GM18526 (cell line): ENCODE results near the gene CLIC5.

Experiments used
- POLR2A ChIP-seq: IDR thresholded peaks from 3 replicates; pipeline ENCODE4 v1.6.1; 2011; ENCODE audit not compliant: insufficient read length; ENCODE audit errors: extremely low read depth

The CLIC5 gene

DNA sequence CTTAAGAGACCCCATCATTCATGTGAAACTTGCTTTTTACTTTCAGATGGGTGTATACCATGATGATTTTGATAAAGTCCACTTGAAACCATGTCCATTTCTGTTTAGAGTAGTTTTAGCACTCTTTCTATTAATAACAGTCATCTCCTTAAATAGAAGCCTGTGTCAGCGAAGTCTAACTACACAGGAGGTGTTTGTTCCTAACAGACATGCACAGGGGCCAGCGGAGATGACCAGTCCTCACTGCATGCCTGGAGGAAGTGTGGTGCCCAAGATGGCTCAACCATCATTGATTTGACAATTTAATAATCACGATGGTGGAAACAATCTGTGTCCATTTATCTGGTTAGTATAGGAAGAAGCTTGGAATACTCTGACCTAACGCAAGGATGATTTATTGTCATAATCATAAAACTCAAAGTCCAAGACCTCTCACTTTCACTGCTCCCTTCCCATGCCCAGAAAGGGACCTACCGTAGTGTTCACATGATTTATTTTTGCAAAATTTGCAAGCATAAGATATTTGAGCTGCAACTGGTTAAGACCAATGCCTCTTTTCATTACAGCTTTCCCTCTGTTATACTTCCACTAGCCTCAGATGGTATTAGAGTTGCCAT is 31.0 kb upstream of the CLIC5 start:
- no peak for TF ChIP-seq POLR2A

DNA sequence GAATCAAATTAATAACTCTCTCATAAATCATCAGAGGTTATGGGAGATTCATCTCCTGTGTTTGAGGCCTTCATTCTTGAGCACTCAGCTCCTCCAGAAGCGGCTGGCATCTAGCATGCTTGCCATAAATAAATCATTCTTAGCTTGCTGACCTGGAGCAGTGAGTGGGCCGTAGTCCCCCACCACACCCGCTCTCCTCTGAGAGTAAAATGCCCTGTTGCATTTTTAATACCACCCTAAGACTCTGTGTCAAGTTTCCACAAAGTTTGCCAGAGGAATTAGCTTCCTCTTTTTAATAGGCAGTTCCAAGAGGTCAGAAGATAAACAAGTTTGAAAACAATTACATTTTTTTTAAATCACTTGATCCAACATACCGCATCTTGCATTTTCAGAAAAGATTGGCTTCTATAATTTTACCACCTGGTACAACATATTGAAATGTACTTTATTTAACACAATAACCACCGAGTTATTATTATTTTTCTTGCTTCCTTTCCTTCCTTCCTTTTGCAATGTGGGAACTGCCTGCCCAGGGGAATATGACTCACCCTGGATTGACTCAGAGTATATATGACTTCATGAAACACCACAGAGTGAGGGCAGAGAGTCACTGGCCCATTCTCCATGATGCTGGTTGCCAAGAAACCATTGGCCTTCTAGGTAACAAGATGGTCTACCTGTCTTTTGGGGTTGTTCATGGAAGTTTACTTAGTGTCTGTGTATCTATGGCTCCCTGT is 29.4 kb upstream of the CLIC5 start:
- no peak for TF ChIP-seq POLR2A

DNA sequence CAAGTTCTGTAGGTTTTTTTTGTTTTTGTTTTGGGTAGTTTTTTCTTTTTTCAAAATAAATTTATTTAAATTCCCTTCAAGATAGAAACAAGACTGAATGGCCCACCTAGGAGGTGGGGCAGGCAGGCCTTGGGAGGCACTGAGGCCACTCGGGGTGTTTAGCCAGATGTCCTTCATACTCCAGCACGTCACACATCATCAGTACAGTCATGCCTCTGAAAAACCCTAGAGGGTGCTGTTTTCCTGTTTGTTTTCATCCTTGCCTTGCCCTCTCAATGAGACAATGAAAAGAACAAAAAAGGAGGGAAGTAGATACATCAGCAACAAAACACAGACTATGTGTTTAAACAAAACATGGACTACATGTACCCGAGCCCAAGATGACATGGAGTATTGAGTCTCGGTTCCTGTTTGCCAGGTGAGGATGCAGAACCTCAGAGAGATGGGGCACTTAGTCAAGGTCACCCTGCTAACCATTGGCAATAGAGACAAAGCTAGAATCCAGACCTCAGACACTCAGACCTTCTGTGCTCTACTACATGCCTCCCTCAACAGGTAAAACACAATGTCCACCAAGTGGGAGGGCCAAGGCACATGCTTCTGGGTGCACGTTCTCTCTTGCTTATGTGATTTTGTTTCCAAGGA is 26.8 kb upstream of the CLIC5 start:
- TF ChIP-seq POLR2A, result no peak

DNA sequence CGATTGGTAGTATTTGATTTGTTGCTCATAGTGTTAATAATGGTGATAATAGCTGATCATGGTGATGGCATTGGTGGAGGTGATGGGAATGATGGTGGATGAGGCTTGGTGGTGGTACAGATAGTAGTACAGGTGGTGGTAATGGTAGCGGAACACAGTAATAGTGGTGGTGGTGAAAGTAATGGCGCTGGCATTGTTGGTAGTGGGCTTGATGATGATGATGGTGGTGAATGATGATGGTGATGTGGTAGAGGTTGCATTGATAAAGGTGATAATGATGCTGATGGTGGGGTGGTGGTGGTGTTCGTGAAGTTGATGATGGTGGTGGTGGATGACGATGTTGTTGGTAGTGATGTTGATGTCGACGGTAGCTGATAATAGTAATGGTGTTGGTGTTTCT is 24.6 kb upstream of the CLIC5 start:
- TF ChIP-seq POLR2A, result no peak

DNA sequence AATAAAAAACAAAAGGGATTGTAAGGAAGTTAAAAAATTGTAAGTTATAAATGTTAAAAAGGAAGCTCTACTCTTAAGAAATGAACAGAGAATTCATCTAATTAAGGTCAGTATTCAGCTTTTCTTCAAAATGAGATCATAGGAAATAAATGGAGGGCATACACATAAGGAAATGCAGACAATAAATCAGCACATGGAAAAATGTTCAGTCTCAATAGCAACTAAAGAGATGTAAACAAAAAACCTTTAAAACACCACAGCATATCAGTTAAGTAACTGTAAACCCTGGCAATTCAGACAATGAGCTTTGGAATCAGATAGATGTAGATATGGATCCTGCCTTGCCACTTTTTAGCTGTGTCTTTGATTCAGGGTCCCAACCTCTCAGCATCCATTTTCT is 24.0 kb upstream of the CLIC5 start:
- no peak for TF ChIP-seq POLR2A

DNA sequence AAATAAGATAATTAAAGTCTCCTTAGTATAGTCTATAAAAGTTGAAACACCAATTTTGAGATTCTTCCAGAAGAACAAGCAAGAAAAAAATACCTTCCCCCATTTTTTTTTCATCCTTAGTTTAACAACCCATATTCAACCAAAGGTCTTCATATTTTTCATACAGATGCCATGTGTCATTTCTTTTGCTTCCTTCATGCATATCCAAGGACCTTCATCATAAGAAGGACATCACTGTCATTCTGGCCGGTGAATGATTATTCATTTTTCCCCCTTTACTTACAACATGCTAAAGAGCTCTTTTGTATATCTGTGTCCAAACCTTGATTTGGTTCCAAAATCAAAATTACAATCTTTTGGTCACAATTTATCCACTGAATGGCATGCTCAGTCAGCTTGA is 21.3 kb upstream of the CLIC5 start:
- no peak for TF ChIP-seq POLR2A

DNA sequence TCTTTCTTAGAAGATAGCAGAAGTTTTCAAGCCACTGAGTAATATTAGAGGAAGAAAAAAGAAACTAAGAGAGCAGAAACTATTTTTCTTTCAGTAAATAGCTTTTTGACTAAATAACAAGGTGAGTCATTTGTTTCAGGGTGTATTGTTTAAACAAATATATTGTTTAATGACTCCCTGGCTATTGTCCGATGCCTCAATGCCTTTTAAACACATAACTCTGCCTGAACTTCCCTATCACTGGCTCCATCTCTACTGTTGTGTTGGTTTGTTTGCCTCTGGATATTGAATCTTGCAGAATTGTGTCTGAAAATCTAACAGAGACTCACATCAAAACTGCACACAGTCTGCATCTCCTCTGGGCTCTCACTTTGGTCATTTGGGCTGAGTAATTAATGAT is 19.6 kb upstream of the CLIC5 start:
- TF ChIP-seq POLR2A, result no peak

DNA sequence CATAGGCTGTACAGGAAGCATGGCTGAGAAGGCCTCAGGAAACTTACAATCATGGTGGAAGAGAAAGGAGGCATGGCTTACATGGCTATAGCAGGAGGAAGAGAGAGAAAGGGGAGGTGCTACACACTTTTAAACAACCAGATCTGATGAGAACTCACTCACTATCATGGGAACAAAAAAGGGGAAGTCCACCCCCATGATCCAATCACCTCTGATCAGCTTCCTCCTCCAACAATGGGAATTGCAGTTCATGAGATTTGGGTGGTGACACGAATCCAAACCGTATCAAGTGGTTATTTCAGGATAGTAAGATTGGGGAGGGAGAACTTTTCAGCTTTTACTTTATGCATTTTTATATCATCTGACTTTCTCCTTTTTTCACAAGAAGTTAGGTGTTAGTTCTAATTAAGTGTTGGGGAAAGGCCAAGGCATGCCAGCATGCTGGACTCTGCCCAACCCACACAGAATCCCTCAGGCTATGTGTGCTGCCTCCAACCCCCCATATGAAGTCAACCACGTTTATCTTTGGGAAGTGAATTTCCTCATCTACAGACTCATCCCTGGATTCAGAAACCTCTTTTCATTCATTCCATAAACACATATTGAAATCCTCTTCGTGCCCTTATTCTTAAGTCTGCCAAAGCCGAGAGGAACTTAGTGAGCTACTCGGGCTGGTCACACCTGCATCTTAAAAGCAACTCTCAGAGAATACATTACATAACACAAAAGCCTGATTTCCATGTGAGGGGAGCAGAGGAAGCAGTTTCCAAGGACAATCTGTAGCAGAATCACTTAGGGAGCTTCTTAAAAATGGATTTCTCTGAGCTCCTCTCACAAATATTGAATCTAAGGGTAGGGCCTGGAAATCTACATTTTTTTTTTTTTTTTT is 16.7 kb upstream of the CLIC5 start:
- no peak for TF ChIP-seq POLR2A

DNA sequence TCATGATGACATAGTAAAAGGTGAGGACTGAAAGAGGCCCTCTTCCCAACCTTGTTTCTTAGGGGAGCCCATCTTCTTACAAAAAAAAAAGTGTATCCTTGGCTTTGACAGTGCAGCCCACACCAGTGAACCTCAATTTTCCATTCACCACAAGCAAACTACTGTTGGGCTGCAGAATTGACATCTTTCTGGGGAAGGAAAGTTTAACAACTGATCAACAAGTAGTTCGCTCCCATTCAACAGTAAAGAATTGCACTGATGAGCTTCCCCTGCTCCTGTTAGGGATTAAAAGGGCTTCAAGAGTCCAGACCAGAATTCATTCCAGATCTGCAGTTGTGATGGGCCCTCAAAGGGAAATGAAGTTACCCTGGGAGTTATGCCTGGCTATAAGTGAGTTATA is 13.9 kb upstream of the CLIC5 start:
- TF ChIP-seq POLR2A, result no peak

DNA sequence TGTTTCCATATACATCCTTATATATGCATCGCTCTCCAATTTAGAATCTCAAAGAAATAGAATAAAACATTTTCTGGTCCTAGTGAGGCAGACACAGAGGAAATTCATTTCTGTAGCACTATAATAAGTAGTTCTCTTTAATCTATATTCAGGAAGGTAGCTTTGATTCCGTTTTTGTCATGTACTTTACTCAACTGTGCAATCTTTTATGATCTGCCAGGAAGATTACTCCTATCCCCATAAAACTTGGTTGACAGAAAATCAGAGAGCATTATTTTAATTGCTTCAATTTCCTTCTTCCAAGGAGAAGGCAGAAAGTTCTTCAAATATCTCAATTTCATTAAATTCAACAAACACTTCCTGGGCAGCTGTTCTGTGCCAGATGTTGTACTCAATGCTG is 10.6 kb upstream of the CLIC5 start:
- no peak for TF ChIP-seq POLR2A

DNA sequence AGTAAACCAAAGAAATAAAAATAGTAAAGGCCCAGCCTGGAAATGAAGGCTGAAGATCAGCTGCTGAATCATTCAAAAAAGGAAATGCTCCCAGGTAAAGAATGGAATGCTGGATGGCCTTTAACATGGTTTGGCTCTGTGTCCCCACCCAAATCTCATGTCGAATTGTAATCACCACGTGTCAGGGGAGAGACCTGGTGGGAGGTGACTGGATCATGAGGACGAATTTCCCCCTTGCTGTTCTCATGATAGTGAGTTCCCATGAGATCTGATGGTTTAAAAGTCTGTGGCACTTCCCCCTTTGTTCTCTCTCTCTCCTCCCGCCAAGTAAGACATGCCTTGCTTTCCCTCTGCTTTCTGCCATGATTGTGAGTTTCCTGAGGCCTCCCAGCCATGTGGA is 9.9 kb upstream of the CLIC5 start:
- no peak for TF ChIP-seq POLR2A

DNA sequence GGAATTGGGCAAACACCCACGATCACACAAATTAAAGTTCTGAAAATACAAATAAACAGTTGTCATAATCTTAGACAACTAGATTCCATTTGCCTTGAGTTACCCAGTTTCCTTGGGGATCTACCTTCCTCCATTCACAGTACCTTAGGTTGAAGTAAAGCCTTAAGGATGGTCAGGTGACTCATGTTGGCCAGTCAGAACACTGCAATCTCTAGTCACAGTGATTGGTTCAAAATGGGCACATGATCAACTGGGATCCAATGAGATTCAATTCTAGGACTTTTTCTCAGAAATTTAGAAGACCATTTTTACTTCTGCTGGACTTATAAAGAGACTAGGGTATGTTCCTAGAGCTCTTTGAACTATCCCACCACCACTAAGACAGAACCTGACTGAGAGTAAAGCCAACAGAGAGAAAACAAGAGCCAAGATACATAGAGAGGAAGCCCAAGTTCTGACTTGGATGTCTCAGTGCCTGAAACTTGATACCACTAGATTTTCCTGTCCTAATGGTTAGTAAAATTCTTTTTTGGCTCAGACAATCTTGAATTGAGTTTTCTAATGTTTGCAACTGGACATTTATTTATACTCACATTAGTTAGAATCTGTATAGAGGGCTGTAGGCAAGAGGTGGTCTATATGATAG is 8.6 kb upstream of the CLIC5 start:
- no peak for TF ChIP-seq POLR2A

DNA sequence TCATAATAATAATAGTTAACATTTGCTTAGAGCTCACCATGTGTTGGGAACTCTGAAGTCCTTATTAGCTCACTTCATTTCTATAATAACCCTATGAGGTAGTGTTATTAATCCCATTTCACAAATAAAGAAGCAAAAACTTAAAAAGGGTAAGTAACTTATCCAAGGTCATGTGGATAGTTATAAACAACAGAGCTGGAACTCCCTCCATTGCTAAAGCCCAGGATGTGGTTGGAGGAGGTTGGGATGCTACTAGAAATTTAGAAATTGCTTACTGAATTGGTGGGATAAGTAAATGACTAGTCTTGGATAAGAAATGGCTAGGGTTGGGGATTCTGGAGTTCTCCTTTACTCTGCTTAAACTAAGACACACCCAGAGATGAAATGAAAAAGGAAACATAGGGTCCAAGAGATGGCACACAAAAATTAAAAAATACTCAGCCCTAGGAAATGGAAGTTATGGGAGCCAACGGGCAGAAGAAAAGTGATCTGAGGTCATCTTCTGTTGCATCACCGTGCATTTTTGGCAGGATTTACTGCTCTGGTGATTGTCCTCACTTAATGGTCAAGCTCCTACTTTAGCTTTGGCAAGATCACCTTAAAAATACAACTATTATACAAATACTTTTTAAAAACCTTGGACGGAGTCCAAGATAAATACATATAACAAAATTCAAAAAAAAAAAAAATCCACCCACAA is 7.7 kb upstream of the CLIC5 start:
- no peak for TF ChIP-seq POLR2A

DNA sequence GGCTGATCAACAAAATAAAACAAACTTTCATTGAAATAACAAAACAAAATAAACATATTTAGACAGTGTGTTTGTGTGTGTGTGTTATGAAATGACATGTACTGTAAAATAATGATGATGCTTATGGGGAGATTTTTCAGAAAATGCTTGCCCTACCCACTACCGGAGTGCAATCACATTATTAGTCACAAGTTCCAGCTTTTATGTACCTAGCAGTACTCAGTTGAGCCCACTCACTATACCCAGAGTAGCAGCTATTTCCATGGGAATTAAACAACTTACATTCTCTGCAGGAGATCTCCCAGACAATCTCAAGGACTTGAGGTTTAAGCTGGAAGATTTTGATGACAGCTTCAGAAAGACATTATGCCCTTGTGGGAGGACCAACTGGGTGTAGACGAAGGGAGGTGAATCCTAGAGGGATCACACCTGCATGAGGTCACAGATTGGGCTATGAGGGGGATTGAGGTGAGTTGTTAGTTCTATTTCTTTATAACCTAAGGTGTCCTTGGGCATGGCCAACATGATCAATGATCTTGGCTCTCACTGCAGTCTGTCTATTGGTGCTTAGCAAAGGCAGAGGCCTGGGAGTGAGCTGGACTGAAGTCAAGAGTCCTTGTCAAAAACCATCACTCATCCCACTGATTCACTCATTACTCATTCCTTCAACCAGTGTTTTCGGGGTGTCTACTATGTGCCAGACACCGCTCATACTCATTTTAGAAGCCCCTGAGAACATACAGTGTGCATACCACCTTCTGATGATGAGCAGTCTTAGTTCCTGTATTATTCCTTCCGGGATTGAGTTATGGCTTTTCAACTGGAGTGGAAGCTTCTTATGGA is 6.7 kb upstream of the CLIC5 start:
- TF ChIP-seq POLR2A, result no peak

DNA sequence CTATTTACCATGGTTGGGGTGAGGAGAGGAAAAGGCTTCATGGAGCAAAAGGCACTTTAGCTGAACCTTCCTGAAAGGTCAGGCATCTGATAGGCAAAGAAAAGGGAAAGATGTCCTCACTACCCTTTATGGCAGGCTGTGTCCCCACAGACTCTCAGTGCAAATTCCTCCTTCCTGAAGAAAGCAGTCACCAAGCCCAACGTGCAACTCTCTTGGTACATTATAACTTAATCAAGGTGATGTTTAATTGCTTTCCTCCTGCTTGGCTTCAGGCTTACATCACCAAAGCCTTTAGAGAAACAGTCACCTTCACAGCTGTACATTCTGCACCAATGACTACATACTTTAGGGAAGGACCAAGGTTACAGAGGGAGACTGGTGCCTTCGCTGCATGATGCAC is 2.1 kb upstream of the CLIC5 start:
- TF ChIP-seq POLR2A, result no peak
